Lower leg skin (tissue), 3 donors: ENCODE results near the gene PMS1.

Source experiments
- CTCF ChIP-seq, 3 donors: fragments of 450-650 bp; IDR thresholded peaks; one replicate each; pipeline ENCODE4 v1.5.1; 2016; ENCODE audit warnings: antibody characterized with exemption in 3 of 3, mild to moderate bottlenecking in 3 of 3, moderate library complexity in 2 of 3
- POLR2A ChIP-seq, 2 donors: fragments of 450-650 bp; IDR thresholded peaks; one replicate each; pipeline ENCODE4 v1.6.1; 2016 to 2017; ENCODE audit warnings: antibody characterized with exemption in 2 of 2, mild to moderate bottlenecking in 1 of 2, moderate library complexity in 1 of 2

GRCh38 chr2:189836644-189837043 is 52.4 kb downstream of the PMS1 start:
- no peak for TF ChIP-seq CTCF (IDR thresholded peaks at IDR 0.05)
- TF ChIP-seq POLR2A (IDR thresholded peaks at IDR 0.05) = no peak
